GOT3 (cell line): ENCODE measurements around the gene CDH26.

Source experiments
- DNase-seq: peaks from one replicate; lab custom pipeline; 2025; ENCODE audit warnings: mixed read lengths; lab: John Stamatoyannopoulos, UW

The CDH26 gene

DNA sequence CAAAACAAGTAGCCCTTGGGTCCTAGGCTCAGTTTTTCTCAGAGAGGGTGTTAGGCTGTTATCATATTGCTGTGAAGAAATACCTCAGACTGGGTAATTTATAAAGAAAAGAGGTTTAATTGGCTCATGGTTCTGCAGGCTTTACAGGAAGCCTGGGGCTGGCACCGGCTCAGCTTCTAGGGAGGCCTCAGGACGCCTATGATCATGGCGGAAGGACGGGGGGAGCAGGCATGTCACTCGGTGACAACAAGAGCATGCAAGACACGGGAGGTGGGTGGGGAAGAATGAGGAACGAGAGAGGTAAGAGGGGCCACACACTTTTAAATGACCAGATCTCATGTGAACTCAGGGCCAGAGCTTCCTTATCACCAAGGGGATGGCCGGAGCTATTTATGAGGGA lies 26.9 kb downstream of the CDH26 start:
- DNase-seq: no peak

- no peak for DNase-seq
These were observed 27.6 kb downstream of the CDH26 start for GRCh38 chr20:59985864-59986263.

- DNase-seq: no peak
These were observed 28.9 kb downstream of the CDH26 start for GRCh38 chr20:59987135-59987534.

DNA sequence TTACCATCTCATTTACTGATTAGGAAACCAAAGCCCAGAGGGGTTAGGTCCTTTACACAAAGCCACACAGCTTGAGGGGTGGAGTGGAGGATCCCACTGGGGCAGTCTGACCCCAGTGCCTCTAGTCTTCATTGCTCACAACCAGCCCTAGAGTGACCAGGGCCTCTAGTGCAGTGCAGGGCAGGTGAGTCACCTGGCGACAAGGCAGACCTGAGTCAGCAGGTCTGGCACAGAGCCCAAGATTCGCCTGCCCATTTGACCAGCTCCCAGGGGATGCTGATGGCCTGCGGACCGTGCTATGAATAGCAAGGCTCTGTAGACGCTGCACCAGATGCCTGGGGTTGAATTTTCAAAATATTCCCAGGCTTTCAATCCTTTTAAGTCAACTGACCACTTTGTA lies 29.9 kb downstream of the CDH26 start:
- no peak for DNase-seq

DNA sequence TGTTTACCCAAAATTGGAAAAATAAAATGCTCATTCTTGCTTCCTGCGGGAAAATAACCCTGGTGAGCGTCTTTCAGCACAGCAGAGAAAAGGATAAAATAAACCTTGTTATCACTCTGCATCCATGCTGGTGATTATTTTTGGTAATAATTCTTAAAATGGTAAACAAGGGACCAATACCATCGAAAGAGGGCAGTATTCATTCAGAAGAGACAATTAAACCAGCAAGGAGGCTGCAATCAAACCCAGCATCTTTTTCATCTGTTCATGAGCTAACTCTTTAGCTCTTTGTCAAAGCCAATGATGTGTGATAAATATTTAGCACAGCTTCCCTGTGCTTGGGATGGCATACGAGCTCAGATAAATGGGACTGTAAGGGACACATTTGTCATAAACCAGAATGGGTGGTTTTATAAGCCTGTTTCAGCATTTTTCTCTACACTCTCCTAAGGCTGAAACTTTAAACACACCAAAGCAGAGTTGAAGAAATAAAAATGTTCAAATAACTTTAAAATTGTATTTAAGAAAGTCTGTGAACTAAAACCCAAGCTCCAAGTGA lies 34.4 kb downstream of the CDH26 start:
- no peak for DNase-seq

DNA sequence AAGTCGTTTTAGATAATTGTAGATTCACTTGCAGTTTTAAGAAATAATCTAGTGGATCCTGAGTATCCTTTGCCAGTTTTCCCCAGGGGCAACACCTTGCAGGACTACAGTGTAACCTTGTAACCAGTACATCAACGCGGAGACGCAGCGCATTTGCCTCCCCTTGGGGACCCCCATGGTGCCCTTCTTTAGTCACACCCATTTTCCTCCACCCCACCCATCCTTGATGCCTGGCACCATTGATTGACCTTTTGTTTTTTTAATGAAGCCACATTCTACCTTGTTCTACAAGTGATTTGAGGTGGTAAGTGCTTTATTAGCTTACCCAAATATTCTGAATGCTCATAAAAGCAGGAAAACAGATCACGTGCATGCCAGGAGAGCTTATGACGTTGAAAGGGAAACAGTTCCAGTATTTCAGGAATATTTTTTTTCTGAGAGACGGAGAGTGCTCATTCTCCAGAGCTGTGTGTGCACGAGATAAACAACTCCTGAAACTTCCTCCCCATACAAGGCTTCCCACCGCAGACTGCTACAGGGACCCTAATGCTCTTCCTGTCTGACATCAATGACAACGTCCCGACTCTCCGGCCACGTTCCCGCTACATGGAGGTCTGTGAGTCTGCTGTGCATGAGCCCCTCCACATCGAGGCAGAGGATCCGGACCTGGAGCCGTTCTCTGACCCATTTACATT lies 35.7 kb downstream of the CDH26 start:
- no peak for DNase-seq

GRCh38 chr20:59994697-59995122 lies 36.5 kb downstream of the CDH26 start:
- DNase-seq: no peak

DNA sequence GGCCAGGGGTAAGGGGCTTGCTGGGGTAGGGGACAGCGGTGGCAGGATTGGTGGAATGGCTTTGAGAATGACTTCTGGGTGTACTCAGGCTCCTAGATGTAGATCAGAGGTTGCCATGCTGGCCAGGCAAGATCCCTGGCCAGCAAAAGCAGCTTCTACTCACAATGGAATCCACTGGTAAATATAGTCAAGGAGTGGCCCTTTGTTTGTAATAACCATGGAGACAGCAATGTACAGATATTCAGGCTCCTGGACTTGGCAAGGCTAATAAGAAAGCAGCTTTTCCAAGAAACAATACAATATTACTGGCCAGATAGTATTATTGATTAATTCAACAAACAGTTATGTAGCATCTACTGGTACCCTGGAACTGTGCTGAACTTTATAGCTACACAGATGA lies 37.9 kb downstream of the CDH26 start:
- no peak for DNase-seq

GRCh38 chr20:59997896-59998295 lies 39.7 kb downstream of the CDH26 start:
- no peak for DNase-seq

DNA sequence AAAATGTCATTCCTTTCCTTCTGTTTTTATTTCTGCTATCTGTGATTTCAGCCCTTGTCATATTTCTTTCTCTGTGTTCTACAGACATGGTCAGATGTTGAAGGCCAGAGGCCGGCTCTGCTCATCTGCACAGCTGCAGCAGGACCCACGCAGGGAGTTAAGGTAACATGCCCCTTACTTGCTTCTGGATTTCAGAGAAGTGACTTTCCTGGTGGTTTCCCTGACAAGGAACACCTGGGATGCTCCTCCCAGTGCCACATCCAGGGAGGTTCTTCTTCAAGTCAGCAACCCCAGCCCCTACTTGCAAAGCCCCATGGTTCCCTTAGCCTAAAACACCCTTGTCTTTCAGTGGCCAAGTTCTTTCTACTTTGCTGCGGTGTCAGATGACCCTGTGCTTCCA lies 41.3 kb downstream of the CDH26 start:
- no peak for DNase-seq

DNA sequence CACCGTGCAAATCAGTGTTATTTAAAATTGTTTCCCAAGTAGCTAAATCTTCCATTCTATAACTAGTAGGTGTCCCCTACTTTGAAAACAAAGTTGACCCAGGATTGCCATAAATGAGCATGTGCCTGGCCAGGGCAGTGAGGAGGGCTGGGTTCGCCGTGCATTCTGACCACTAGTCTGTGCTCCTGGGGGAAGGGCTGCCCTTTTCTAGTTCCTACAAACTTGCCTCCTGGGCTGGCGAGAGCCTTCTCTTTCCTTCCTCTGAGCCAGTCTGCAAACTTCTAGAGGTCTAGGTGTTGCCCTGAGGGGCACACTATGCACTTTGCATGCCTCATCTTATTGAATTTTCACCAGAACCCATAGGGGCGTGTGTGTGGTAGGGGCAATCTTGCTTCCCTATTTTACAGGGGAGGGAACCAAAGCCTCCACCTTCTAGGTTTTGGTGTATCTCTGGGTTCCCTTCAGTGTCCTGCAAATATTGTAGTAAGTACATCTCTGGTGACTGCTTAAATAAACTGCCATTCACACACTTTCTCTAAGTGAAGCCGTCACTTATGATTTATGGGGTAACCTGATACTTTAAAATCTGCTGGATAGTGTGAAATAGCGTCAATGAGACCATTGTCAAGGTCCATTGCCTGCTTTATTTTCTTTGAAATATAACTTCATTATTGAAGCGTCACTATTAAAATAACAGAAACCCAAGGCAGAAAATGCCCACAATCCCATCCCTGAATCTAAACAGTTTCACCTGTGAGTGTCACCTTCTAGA lies 42.2 kb downstream of the CDH26 start:
- DNase-seq: no peak

DNA sequence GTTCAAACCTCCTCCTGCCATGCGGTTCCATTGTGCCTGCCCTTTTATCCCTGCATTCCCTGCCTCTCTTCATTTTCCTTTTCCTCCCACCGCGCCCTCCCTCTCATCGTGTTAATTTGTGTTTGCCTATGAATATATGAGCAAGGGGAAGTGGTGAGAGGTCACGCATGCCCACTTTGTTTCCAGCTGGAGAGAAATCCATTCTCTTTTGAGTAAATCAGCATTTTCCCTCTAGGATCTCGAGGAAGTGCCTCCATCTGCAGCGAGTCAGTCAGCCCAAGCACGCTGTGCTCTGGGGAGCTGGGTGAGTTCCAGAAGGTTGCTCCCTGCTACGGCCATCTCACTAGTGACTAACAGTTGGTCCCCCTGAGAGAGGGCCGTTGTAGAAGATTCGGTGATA lies 42.9 kb downstream of the CDH26 start:
- DNase-seq: no peak

- no peak for DNase-seq
These were observed 45.6 kb downstream of the CDH26 start for GRCh38 chr20:60003776-60004175.

GRCh38 chr20:60006261-60006660 lies 48.0 kb downstream of the CDH26 start:
- no peak for DNase-seq

GRCh38 chr20:60007464-60007863 lies 49.2 kb downstream of the CDH26 start:
- no peak for DNase-seq

DNA sequence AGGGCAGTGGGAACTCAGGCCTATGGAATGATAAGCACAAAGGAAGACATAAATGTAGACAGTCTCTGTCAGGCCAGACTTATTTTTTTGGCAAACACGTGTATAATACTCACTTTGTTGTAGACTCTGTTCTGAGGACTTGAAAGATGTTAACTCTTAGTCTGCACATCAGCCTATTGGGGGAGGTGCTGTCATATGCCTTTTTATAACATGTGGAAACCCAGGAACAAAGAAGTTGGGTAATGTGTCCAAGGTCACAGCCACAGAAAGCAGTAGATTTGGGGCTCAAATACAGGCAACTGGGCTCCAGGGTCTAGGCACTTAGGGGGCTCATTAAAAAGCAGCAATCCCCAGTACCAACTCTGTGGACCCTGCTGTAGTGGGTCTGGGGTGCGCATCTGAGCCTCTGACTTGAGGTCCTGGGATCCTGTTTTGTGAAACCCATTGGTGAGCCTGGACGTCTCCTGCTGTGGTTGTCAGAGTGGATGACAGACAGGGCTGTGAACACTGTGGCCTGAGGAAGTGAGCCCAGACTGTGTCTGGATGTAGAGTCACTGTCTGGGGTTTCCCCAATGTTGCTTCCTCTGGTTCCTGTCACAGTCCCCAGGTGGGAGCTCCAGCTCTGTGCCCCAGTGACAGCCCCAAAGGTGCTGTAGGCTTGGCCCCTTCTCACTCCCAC lies 50.0 kb downstream of the CDH26 start:
- no peak for DNase-seq

DNA sequence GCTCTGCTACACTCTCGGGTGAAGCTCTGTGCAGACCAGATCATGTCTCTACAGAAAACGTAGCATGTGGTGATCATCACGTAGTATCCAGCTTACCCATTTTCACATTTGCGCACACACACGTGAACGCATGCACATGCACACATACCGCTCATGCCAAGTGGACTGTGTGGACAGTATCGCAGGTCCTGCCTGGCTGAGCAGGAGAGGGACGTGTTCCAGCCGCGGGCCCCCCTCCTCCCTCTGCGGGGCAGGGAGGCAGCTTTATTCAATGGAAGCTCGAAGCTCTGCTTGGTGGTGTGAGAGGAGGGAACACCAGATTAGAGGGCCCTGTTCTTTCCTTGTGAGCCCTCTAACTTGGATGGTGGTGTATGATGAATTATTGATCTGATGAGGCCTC lies 51.1 kb downstream of the CDH26 start:
- no peak for DNase-seq

GRCh38 chr20:60009826-60010616 lies 51.8 kb downstream of the CDH26 start:
- no peak for DNase-seq

- no peak for DNase-seq
These were observed 52.7 kb downstream of the CDH26 start for GRCh38 chr20:60010689-60011458.

GRCh38 chr20:60011512-60012507 lies 53.6 kb downstream of the CDH26 start:
- DNase-seq: no peak
